H1 (cell line): ENCODE measurements around the gene SVEP1. TPM values are rescaled to one million over a fixed set of nuclear protein-coding genes. Genes with fewer than 3 reads are reported as not detected.

Experiments used
- KDM5A ChIP-seq: fragments of 200-600 bp; IDR thresholded peaks from 2 replicates; pipeline ENCODE4 v1.7.1; 2012; ENCODE audit warnings: mild to moderate bottlenecking, low read length, inconsistent platforms, mixed read lengths
- SP4 ChIP-seq: IDR thresholded peaks from 2 replicates; pipeline ENCODE4 v1.6.1; 2012; ENCODE audit warnings: low read length, inconsistent platforms
- SRF ChIP-seq: IDR thresholded peaks from 2 replicates; pipeline ENCODE4 v1.6.1; 2011; ENCODE audit warnings: mild to moderate bottlenecking, low read depth, low read length, moderate library complexity
- TCF12 ChIP-seq: IDR thresholded peaks from 2 replicates; pipeline ENCODE4 v1.6.1; 2011; ENCODE audit warnings: low read depth, mild to moderate bottlenecking, low read length
- polyA plus RNA-seq, 7 experiments: library from polyadenylated mRNA; depleted of rRNA in 3 of 7; stranded (reverse) in 5 of 7; unstranded in 2 of 7; fragments of >200 nt in 5 of 7; fragments of 200-250 nt in 2 of 7; gene quantifications; 1 replicate in 5 of 7; 2 replicates in 1 of 7; 4 replicates in 1 of 7; pipeline versions ENCODE4 v1.2.1 to v1.2.3, GENCODE V29; 2011 to 2013; ENCODE audit warnings: missing spikeins in 2 of 7, mixed read lengths in 2 of 7
- total RNA-seq: library from RNA; stranded (reverse); fragmentation: NEBNext Ultra II Directional; extraction: Animal tissue kit (Norgen Biotek cat#: 25700); gene quantifications from 2 replicates; pipeline ENCODE4 v1.2.1, GENCODE V29; 2021

Gene SVEP1
- total and polyA plus RNA-seq, 2 of the 8 experiments (the other 6 are each of a cell fraction or from before 2014, with no cell fraction given): 0.11 to 0.37 TPM

DNA sequence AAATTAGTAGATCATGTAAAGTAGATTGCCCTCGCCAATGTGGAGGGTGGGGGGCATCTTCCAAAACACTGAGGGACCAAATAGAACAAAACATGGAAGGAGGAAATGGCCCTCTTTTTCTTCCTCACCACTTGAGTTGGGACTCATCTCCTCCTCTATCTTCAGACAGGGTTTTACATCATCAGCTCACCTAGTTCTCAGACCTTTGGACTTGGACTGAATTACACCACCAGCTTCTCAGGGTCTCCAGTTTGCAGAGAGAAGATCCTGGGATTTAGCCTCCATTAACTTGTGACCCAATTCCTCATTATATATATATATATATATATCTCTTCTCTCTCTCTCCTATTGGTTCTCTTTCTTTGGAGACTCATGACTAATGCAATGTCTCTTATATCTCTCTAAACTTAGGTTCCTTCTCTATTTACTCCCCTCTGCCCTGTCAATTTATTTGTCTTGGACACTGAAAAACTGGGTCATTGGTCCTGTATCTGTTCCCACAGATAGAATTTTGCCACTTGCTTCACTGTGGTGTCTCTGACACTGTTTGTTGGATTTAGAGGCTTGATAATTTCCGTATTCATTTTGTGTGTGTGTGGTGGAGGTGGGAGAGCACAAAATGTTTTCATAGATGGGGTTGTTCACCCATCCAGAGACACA is 187.6 kb downstream of the SVEP1 start (continued):
- TF ChIP-seq KDM5A: no peak
- TF ChIP-seq TCF12: no peak
- no peak for TF ChIP-seq SP4
- TF ChIP-seq SRF: no peak
